IPS-11a (cell line): ENCODE data around the gene METTL18.
"Not testable (repeated sequence)": the region's sequence is repeated elsewhere in the genome, so short reads cannot be mapped to it uniquely, and the experiment has no call there.

Experiments
- H3K4me3 ChIP-seq: one replicate; pipeline ENCODE4 v1.5.1; 2013; ENCODE audit warnings: low read depth, low read length, control low read depth

Gene METTL18

GRCh38 chr1:169794530-169795416, at the start of gene METTL18:
METTL18 (minus strand) TSS chr1:169794907; CDS start chr1:169793695, 1,212 bp downstream.
- peak within 1 kb of the TSS; percentile 84 for H3K4me3 ChIP-seq

- no peak overlapping the region for H3K4me3 ChIP-seq
Observed at GRCh38 chr1:169838942-169839341, 44.2 kb upstream of the METTL18 start.

- H3K4me3 ChIP-seq, result no peak overlapping the region
Observed at GRCh38 chr1:169836198-169836597, 41.5 kb upstream of the METTL18 start.

GRCh38 chr1:169835647-169836046, 40.9 kb upstream of the METTL18 start:
- H3K4me3 ChIP-seq, result no peak overlapping the region

GRCh38 chr1:169834869-169835268, 40.2 kb upstream of the METTL18 start:
- H3K4me3 ChIP-seq, result no peak overlapping the region

- H3K4me3 ChIP-seq, result no peak overlapping the region
Observed at GRCh38 chr1:169833179-169833901, 38.6 kb upstream of the METTL18 start.

GRCh38 chr1:169829671-169830070, 35.0 kb upstream of the METTL18 start:
- no peak overlapping the region for H3K4me3 ChIP-seq

- no peak overlapping the region for H3K4me3 ChIP-seq
Observed at GRCh38 chr1:169824153-169824552, 29.4 kb upstream of the METTL18 start.

GRCh38 chr1:169821500-169821899, 26.8 kb upstream of the METTL18 start:
- H3K4me3 ChIP-seq, result no peak overlapping the region

GRCh38 chr1:169816617-169817016, 21.9 kb upstream of the METTL18 start:
- H3K4me3 ChIP-seq, result no peak overlapping the region

- H3K4me3 ChIP-seq, result no peak overlapping the region
Observed at GRCh38 chr1:169814265-169814664, 19.6 kb upstream of the METTL18 start.

GRCh38 chr1:169812131-169812530, 17.4 kb upstream of the METTL18 start:
- H3K4me3 ChIP-seq, result no peak overlapping the region

GRCh38 chr1:169811418-169812035, 16.8 kb upstream of the METTL18 start:
- not testable (repeated sequence) for H3K4me3 ChIP-seq

GRCh38 chr1:169809370-169810095, 14.8 kb upstream of the METTL18 start:
- H3K4me3 ChIP-seq, result no peak overlapping the region

GRCh38 chr1:169804941-169805340, 10.2 kb upstream of the METTL18 start:
- no peak overlapping the region for H3K4me3 ChIP-seq

GRCh38 chr1:169802888-169803287, 8.2 kb upstream of the METTL18 start:
- no peak overlapping the region for H3K4me3 ChIP-seq

GRCh38 chr1:169797281-169797680, 2.6 kb upstream of the METTL18 start:
- no peak overlapping the region for H3K4me3 ChIP-seq

GRCh38 chr1:169796274-169796810, 1.6 kb upstream of the METTL18 start:
- H3K4me3 ChIP-seq, result no peak overlapping the region

- H3K4me3 ChIP-seq, result peak overlapping the region; percentile 84
Observed at GRCh38 chr1:169795687-169796086, 980 bp upstream of the METTL18 start.

- peak overlapping the region; percentile 84 for H3K4me3 ChIP-seq
Observed at GRCh38 chr1:169793730-169794129, 977 bp downstream of the METTL18 start.

GRCh38 chr1:169788402-169788801, 6.3 kb downstream of the METTL18 start:
- no peak overlapping the region for H3K4me3 ChIP-seq
